ENCODE measurements around the gene ADGRF3.

- TF ChIP-seq CTCF (IDR thresholded peaks at IDR 0.05), result no peak
- TF ChIP-seq POLR2A (IDR thresholded peaks at IDR 0.05), result no peak
- TF ChIP-seq EP300 (IDR thresholded peaks at IDR 0.05), result no peak
Measured at GRCh38 chr2:26273501-26273900, 73.1 kb downstream of the ADGRF3 start.
